ENCODE measurements around the gene OTOF. TPM values are rescaled to one million over a fixed set of nuclear protein-coding genes. Genes with fewer than 3 reads are reported as not detected.

OTOF gene
- total RNA-seq, 1 experiment from 2014 or later: 0.26 TPM

DNA sequence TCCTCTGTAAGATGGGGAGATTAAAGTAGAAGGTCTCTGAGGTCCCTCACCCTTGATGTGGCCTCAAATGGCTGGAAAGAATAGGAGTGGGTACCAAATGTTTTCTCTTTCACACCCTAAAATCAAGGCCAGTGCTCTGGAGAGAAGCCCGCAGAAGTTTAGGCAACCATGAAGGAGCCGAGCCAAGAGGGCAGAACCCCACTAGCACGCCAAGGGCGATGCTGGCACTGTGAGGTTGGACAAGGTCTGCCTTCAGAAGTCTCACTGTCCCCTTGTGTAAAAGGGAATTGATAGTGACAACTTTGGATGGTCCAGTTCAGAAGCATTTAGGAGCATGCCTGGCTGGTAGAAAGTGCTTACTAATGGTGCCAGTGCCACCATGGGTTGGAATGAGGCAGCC is 16.3 kb upstream of the OTOF start:
- no peaks in the 10 kb centered on the region for H3K9me3 Mint-ChIP-seq
- no peak for DNase-seq (ENCODE audit: low spot score)
- CTCF ChIA-PET: no interaction called here
- H3K4me3 Mint-ChIP-seq: no peak overlapping the region
- no peaks in the 10 kb centered on the region; the same call in 1 of the 2 replicates for H3K27me3 Mint-ChIP-seq (ENCODE audit: low read depth)
- POLR2A ChIA-PET: no interaction called here
- no peak for ATAC-seq
- no peaks in the 10 kb centered on the region for H3K36me3 Mint-ChIP-seq
- TF ChIP-seq GTF2I (CRISPR knock-in tag; conservative IDR thresholded peaks at IDR 0.05): no peak
- peaks cover 20% of the 10 kb centered on the region for H3K4me1 Mint-ChIP-seq
- H3K27ac Mint-ChIP-seq: no peak overlapping the region

DNA sequence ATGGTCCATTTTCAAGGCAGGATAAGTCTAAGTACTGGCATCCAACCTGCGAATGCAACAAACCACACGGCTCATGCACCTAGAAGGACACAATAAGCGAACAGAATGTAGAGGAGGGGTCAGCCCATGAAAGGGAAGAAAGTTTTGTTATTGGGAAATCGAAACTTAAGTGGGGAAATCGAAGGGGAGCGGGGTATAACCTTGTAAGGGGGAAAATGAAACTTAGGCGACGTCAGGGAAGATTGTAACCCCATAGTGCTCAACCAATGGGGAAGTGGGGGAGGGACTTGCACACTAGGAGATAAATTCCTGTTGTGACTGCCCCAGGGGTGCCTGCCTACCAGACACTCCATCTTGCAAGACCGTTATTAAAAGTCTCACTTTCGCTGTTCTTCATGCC is 15.6 kb upstream of the OTOF start:
- TF ChIP-seq NR1H2 (CRISPR knock-in tag; IDR thresholded peaks at IDR 0.05) (no peak), MYBL2 (CRISPR knock-in tag; IDR thresholded peaks at IDR 0.05) (no peak), NFE2L1 (CRISPR knock-in tag; IDR thresholded peaks at IDR 0.05) (no peak), NR3C1 (CRISPR knock-in tag; conservative IDR thresholded peaks at IDR 0.05; ENCODE audit: low read depth) (no peak), ZNF219 (CRISPR knock-in tag; IDR thresholded peaks at IDR 0.05; ENCODE audit: borderline replicate concordance) (no peak), IRF2 (CRISPR knock-in tag; IDR thresholded peaks at IDR 0.05; ENCODE audit: borderline replicate concordance, low read depth) (no peak), ETV6 (CRISPR knock-in tag; IDR thresholded peaks at IDR 0.05) (no peak), OVOL2 (CRISPR knock-in tag; IDR thresholded peaks at IDR 0.05; ENCODE audit: borderline replicate concordance) (no peak), ZNF416 (CRISPR knock-in tag; IDR thresholded peaks at IDR 0.05) (no peak), FOXJ3 (CRISPR knock-in tag; IDR thresholded peaks at IDR 0.05; ENCODE audit: borderline replicate concordance) (no peak), NFATC4 (CRISPR knock-in tag; IDR thresholded peaks at IDR 0.05) (no peak)
- TF ChIP-seq, protein P1, sequence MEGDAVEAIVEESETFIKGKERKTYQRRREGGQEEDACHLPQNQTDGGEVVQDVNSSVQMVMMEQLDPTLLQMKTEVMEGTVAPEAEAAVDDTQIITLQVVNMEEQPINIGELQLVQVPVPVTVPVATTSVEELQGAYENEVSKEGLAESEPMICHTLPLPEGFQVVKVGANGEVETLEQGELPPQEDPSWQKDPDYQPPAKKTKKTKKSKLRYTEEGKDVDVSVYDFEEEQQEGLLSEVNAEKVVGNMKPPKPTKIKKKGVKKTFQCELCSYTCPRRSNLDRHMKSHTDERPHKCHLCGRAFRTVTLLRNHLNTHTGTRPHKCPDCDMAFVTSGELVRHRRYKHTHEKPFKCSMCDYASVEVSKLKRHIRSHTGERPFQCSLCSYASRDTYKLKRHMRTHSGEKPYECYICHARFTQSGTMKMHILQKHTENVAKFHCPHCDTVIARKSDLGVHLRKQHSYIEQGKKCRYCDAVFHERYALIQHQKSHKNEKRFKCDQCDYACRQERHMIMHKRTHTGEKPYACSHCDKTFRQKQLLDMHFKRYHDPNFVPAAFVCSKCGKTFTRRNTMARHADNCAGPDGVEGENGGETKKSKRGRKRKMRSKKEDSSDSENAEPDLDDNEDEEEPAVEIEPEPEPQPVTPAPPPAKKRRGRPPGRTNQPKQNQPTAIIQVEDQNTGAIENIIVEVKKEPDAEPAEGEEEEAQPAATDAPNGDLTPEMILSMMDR (IDR thresholded peaks at IDR 0.05): no peak
- TF ChIP-seq, protein P2, sequence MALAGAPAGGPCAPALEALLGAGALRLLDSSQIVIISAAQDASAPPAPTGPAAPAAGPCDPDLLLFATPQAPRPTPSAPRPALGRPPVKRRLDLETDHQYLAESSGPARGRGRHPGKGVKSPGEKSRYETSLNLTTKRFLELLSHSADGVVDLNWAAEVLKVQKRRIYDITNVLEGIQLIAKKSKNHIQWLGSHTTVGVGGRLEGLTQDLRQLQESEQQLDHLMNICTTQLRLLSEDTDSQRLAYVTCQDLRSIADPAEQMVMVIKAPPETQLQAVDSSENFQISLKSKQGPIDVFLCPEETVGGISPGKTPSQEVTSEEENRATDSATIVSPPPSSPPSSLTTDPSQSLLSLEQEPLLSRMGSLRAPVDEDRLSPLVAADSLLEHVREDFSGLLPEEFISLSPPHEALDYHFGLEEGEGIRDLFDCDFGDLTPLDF (CRISPR knock-in tag; IDR thresholded peaks at IDR 0.05): no peak
- TF ChIP-seq, protein P3, sequence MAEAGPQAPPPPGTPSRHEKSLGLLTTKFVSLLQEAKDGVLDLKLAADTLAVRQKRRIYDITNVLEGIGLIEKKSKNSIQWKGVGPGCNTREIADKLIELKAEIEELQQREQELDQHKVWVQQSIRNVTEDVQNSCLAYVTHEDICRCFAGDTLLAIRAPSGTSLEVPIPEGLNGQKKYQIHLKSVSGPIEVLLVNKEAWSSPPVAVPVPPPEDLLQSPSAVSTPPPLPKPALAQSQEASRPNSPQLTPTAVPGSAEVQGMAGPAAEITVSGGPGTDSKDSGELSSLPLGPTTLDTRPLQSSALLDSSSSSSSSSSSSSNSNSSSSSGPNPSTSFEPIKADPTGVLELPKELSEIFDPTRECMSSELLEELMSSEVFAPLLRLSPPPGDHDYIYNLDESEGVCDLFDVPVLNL (CRISPR knock-in tag; IDR thresholded peaks at IDR 0.05; ENCODE audit: borderline replicate concordance, low read depth): no peak
- TF ChIP-seq, protein P4, sequence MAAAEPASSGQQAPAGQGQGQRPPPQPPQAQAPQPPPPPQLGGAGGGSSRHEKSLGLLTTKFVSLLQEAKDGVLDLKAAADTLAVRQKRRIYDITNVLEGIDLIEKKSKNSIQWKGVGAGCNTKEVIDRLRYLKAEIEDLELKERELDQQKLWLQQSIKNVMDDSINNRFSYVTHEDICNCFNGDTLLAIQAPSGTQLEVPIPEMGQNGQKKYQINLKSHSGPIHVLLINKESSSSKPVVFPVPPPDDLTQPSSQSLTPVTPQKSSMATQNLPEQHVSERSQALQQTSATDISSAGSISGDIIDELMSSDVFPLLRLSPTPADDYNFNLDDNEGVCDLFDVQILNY (CRISPR knock-in tag; IDR thresholded peaks at IDR 0.05): no peak
- TF ChIP-seq, protein P5, sequence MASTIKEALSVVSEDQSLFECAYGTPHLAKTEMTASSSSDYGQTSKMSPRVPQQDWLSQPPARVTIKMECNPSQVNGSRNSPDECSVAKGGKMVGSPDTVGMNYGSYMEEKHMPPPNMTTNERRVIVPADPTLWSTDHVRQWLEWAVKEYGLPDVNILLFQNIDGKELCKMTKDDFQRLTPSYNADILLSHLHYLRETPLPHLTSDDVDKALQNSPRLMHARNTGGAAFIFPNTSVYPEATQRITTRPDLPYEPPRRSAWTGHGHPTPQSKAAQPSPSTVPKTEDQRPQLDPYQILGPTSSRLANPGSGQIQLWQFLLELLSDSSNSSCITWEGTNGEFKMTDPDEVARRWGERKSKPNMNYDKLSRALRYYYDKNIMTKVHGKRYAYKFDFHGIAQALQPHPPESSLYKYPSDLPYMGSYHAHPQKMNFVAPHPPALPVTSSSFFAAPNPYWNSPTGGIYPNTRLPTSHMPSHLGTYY (CRISPR knock-in tag; IDR thresholded peaks at IDR 0.05): no peak
- TF ChIP-seq, protein P6, sequence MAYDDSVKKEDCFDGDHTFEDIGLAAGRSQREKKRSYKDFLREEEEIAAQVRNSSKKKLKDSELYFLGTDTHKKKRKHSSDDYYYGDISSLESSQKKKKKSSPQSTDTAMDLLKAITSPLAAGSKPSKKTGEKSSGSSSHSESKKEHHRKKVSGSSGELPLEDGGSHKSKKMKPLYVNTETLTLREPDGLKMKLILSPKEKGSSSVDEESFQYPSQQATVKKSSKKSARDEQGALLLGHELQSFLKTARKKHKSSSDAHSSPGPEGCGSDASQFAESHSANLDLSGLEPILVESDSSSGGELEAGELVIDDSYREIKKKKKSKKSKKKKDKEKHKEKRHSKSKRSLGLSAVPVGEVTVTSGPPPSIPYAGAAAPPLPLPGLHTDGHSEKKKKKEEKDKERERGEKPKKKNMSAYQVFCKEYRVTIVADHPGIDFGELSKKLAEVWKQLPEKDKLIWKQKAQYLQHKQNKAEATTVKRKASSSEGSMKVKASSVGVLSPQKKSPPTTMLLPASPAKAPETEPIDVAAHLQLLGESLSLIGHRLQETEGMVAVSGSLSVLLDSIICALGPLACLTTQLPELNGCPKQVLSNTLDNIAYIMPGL (CRISPR knock-in tag; IDR thresholded peaks at IDR 0.05): no peak
- peaks cover 20% of the 10 kb centered on the region for H3K4me1 Mint-ChIP-seq
- H3K27me3 Mint-ChIP-seq (ENCODE audit: low read depth): no peaks in the 10 kb centered on the region; the same call in 1 of the 2 replicates
- H3K27ac Mint-ChIP-seq: no peak overlapping the region; the same call in 1 of the 2 replicates
- POLR2A ChIA-PET: no interaction called here
- CTCF ChIA-PET: interaction anchor here (2.9 kb wide), 1 partner anchor 10 kb away, joined by 18 read pairs; no protein-coding TSS in a partner anchor
- H3K9me3 Mint-ChIP-seq: no peaks in the 10 kb centered on the region
- ATAC-seq (no peak), DNase-seq (ENCODE audit: low spot score) (no peak)
- H3K4me3 Mint-ChIP-seq: no peak overlapping the region
- H3K36me3 Mint-ChIP-seq: no peaks in the 10 kb centered on the region
